GM21360 (cell line): Measurements from ENCODE around the gene PKNOX2.

Source experiments
- ATAC-seq: cut with Tn5 transposase; IDR thresholded peaks from one replicate; pipeline ENCODE4 v1.9.1; 2021; ENCODE audit warnings: mild to moderate bottlenecking, moderate library complexity; ENCODE audit not compliant: unreplicated experiment

The PKNOX2 gene

DNA sequence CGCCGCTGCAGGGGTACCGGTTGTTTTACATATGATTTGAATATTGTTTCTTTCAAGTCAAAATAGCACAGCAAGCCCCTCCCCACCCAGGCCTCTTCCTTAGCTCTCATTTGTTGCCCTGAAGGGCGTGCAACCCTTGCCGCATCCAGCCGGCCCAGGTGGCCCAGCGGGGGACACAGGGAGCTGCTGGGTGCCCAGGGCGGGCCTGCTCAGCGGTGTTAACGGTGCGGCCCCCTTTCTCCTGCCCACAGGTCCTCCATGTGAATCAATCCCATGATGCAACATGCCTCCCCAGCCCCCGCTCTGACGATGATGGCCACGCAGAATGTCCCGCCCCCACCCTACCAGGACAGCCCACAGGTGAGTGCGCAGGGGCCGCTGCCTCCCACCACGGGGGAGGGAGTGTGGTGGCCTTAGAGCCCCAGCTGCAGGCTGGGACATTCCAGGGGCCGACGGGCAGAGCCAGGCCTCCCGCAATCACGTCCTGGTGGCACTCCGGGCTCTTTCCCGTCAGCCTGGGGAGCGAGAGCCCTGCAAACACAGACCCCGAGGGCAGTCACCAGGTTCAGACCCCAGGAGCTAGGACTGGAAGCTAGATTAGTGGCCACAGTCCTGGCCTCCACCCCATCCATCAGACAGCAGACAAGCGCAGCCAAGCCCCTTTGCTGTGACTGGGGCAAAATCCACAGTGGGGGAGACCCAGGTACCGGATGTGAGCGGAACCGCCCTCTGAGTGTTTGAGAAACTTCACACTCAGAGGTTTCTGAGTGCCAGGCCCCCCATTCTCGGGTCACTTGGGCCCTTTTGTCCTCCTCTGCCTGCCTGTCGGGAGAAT lies 186.7 kb downstream of the PKNOX2 start:
- ATAC-seq: no peak

DNA sequence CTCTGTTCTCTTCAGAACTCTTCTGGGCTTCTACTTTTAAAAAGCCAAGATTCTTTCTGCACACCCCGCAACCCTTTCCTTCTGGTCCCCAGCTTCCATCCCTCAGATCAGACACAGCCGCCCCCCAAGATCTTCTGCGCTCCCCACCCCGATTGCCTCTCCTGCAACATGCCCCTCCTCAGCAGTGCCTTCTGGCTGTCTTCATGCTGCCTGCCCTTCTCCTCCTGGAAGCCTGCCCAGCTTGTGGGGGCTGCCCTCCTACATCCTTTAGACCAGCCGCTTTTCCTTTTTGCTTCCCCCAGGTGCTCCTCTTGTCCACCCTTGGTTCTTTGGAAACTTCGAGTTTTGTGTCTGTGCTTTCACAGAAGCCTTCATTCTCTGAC lies 187.3 kb downstream of the PKNOX2 start:
- ATAC-seq: no peak

DNA sequence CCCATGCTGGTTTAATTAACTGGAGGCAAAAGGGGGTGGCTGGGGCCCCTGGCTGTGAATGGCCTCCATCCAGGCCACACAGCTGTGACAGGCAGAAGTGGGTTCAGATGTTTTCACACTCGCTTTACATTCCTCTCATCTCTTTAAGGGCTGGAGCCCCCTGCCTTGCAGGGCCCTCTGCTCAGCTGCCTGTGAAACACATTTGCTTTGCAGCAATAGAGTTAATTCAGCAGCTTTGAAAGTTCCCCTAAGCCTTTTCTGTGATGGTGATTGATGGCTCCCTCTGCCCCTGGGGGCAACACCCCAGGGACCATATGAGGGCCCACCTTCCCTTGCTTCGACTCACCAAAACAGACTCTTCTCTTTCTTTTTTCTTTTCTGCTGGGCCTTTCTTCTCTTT lies 192.2 kb downstream of the PKNOX2 start:
- ATAC-seq: no peak

DNA sequence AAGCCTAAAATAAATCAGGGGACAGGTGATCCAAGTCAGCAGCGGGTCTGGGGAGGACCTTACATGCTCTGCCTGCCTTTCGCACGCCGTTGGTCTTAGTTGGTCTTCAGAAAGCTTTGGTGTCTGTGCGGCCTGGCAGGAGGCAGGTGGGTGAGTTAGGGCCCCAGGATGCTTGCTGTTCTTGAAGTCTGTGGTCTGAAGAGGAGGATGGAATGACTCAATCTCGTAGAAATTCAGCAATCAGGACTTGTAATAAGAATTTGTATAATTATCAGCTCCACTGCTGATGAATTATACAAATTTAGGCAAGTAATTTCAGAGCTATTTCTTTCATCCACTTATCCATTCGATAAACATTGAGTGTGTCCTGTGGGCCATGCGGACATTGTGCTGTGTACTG lies 193.0 kb downstream of the PKNOX2 start:
- no peak for ATAC-seq

DNA sequence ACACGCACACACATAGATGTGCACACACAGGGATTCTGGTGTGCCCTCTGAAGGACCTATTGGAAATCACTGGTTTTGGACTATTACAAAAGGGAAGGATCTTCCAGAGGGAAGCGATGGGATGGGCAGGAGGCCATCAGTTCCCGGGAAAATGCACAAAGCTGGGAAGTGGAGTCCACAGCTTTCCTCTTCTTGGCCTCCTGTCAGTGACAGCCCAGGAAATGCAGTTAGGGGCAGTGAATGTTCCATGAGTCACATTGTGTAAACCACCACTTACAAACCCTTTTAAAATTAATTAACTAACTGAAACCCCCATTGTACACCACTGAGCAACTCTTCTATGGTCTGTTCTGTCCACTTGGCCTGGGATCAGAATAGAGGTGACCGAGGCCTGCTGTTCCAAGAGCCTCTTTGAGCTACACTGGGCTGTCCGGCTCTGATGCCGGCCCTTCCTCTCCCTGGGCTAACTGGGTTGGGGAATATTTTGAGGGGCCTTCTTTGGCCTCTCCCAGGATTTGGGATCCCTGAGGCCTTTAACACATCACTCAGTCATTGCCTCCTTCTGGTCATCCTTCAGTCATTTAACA lies 193.8 kb downstream of the PKNOX2 start:
- no peak for ATAC-seq

DNA sequence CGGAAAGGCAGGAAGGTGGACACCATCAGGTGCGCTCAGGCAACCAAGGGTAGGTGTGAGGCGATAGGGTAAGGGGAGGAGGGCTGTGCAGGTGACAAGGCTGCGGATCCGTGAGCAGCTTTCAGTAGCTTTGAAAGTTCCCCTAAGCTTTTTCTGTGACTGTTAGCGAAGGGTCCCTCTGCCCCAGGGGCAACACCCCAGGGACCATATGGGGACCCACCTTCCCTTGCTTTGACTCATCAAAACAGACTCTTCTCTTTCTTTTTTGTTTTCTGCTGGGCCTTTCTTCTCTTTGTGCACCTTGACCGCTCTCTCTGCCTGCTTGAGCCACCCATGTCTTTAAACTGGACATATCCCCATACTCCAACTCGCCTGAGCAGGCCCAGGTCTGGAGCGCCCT lies 194.6 kb downstream of the PKNOX2 start:
- ATAC-seq: no peak

DNA sequence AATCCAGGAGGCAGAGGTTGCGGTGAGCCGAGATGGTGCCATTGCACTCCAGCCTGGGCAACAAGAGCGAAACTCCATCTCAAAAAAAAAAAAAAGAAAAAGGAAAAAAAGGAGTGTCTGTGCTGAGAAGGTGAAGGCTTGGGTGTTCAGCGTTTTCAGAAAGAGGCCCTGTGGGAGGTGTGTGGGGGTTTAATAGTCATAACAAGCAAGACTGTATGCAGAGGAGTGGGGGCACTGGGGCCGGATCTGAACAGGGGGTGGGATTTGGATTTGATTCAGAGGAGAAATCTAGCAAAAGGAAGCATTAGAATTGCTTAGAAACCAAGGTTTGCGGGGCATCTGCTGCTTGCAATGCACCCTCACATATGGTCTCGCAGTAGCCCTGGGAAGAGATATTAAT lies 195.5 kb downstream of the PKNOX2 start:
- ATAC-seq: no peak

DNA sequence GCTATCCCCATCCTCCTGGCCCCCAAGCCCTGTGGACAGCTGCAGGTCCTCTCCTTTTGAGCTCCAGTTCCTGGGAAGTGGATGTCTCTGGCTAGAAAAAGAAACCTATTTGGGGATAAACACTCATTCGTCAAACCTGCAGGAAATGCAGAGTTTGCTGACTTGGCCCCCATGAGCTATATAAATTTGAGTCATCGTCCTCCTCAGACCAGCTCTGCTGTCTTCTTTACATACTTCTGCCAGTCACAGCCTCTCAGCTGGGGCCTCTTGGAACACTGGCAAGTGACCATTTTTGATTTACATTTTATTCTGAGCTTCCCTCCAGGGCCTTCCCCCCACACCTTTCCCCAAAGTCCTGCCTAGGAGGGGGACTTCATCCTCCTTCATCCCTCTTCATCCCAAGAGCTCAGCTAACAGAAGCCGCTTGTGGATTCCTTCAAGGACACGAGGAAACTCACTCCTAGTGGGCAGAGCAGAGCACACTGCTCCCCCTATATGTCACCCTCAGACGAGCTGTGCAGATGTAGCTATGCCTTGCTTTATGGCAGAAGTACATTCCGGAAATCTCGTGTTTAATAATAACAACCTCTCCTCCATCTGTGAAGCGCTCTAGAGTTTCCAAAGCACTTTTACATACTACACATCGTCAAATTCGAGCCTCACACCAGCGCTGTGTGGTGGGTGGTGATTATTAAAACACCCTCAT lies 199.7 kb downstream of the PKNOX2 start:
- no peak for ATAC-seq

DNA sequence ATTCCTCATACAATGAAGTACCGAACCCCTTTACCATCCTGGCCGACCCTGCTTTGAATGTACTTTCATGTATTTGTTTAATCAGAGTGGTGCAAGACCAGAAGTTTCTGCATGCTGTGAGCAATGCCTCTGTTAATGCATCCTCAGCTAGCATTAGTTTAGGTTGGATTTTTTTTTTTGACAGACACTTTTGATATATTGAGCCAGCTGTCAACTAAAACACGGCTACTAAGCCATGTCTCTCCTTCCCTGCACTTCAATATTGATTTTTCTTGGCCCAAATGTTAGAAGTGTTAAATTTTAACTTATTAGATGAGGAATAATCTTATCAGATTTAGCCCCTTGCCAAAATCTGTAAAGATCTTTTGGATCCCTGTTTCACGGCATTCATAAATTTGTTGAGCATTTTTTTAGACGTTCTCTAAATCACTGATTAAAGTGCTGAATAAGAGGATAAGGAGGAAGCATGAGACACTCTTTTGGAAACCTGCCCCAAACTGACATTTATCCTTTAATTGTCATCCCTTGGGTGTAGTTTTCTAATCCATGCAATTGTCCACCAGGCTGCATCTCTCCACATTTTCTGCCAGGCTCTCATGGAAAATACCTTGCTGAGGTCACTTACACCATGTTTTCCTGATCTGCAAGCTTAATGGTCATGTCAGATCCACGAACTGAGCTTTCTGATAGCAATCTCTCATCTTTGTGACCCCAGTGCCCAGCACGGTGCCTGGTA lies 200.8 kb downstream of the PKNOX2 start:
- ATAC-seq: no peak

DNA sequence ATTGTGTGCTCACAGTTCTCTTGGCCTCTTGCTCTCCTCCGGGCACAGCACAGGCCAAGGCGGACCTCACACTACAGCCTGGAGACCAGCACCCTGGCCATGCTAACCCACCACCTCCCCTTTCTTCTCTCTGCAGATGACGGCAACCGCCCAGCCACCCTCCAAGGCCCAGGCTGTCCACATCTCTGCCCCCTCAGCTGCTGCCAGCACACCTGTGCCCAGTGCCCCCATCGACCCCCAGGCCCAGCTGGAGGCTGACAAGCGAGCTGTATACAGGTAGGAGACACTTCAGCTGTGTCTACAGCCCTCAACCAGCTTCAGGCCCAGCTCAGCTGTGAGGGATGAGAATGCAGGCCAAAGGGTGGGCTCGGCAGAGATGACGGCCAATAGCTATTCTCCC lies 203.2 kb downstream of the PKNOX2 start:
- ATAC-seq: no peak

DNA sequence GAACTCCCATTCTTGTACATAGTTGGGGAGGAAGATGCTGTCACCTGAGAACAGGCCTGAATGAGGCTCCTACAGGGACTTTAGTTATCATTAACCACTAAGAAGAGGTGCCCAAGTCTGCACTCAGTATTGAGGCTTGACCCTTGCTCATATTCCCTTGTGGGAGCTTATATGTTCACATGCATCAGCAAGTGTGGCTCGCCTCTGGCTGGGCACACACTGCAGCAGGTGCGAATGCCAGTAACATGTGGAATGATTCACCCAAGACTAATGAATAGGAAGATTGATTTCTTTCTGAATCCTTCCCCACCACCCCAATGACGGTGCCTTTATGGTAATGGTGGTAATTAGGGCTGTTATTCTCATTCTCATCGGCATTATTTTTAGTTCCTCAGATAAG lies 204.2 kb downstream of the PKNOX2 start:
- ATAC-seq: no peak

DNA sequence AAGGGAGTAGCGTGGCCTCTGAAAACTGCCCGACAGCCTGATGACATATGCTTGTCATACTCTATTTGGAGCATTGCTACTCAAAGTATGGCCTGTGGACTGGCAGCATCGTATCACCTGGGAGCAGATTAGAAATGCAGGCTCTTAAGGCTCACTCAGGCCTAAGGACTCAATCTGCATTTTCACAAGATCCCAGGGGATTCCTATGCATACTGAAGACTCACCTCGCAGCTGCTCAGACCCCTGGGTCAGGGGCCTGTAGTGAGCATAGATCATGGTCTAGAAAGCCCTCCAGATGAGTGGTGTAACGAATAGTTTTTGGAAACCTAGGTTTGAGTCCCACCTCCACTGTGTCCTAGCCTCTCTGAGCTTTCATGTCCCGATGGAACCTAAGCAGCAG lies 205.3 kb downstream of the PKNOX2 start:
- no peak for ATAC-seq

DNA sequence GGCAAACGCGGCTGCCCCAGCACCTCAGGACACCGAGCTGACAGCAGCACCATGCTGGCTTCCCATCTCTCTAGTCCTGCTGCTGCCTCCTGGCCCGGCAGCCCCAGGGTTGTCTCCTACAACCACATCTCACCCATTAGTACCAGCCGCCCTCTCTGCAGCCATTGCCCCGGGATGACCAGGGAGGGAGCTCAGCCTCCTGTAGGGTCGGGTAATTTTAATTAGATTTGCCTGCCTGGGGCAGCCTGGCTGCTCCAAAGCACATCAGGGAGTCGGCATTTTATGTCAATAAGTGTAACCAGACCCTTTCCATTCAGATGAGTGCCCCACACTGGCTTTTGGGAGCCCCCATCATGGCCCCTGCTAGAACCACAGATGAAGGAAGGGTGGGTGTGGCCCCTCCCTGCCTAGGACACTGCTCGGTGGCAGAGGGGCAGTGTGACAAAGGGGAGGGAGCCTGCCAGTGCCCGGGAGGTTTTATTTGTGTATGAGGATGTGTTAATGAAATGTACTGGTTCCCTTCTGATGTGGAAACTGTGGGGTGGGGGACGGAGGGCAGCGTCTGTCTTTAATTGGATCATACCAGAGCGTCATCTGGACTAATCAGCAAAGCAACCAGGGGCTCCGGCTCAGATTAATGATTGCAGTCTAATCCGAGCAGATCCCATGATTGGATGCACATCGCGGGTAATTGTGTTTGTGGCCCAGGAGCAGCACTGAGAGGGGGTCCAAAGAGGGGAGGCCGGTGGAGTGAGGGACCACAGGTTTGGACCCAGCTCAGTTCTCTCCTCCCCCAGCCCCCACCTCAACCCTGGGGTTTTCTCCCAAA lies 206.2 kb downstream of the PKNOX2 start:
- ATAC-seq: no peak

DNA sequence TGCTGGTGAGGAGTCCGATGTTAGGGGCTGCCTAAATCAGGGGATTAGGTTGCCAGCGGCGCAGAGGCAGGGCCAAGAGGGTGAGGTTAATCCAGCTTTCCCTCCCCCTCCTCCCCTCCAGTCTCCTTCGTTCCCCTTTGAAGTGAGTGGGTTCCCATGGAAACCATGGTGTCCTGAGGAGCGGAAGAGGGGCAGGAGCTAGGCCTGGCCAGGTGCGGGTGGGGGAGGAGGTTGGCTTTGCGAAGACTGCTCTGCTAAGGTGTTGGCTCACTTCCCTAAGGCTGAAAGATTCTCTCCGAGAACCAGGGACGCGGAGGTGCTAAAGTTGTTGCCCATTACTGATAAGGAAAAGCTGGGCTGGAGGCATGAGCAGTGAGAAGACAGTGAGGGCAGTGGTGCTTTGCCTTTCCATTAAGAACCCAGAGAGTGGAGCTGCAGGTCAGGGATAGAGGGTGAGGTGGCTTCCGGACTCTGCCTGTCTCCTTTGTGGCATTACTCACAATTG lies 206.9 kb downstream of the PKNOX2 start:
- no peak for ATAC-seq

DNA sequence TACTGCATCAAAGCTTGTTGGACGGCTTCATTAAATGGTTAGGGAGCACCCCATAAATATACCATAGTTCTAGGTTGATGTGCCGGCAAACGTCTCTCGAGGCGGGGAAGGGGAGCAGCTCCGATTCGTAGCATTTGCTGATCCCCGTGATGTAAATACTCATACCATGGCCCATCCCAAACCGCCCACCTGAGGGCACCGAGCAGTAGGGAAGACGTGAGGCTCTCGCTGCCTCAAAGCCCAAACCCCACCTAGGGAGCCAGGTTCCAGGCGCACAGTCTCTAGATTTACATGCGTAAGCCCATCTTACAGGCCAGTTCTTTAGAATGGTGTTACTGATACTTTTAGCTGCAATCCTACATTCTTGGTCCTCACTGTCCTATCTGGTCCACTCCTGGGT lies 207.5 kb downstream of the PKNOX2 start:
- no peak for ATAC-seq

DNA sequence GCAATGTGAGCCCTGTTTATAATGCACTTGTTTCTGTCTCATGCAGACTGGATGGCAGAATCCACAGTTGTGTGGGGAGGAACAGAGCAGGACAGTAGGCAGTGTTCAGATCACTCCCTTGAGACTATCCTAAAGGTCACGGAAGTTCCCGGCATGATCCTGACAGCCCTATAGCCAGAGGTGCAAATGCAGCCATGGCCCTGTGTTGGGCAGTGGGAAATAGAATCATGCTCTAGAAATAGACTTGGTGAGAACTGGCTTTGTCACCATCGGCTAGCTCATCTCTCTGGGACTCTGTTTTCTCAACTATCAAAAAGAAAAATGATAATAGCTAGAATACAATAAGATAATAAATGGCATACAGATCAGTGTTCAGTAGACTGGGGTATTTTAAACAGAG lies 208.4 kb downstream of the PKNOX2 start:
- no peak for ATAC-seq

DNA sequence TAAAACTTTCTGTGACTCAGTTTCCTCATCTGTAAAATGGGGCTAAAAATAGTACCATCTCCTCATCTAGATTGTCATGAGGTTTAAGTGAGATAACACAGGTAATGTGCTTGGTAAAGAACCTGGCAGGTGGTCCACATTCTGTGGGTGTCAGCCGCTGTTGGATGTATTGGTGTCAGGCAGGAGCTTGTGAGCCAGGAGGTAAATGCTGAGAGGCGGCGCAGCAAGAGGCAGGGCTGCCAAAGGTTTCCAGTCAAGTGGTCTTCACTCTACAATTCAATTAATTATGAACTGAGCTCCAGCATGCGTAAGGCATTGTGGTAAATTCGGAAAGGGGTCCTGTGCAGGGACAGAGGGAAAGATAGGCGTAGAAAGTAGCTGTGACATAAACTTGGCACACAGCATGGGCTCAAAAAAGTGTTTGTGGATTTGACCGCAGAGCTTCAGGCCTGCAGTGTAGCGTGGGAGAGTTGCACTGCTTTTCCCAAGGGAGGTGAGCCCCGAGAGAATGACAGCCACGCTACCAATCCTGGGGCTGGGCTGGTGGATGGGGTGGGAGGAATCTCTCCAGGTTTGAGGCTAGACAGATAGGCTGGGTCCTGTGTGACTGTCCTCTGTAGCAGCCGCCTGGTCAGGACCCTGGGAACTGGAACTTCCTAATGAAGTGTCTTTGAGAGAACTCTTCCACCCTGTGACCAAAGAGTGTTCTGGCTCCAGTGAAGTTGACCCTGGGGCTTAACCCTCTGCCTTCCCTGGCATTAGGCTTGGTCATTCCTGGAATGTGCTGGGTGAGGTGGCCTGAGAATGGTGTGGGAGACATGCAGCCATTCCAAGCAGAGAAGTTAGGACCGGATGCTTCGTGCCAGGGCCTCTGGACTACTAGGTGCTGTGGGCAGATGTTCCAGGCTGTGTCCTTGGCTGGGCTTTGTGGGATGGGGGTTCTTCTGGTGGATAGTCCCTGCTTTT lies 209.2 kb downstream of the PKNOX2 start:
- ATAC-seq: no peak

DNA sequence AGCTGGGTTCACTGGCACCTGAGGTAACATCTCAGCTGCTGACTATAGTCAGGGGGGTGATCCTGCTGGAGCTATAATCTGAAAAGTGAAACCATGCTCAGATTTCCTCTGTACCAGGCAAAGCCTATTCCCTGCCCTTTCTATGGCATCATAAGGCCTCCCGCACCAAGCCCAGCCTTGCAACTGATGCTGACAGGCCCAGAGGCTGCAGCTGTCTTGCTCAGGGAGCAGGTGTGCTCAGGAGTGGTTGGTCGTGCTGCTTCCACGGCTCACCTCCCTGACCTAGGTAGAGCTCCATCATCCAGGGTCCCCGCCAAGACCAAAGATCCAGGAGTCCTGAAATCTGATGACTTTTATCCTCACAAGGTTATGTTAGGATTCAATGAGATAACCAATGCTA lies 209.8 kb downstream of the PKNOX2 start:
- ATAC-seq: no peak

DNA sequence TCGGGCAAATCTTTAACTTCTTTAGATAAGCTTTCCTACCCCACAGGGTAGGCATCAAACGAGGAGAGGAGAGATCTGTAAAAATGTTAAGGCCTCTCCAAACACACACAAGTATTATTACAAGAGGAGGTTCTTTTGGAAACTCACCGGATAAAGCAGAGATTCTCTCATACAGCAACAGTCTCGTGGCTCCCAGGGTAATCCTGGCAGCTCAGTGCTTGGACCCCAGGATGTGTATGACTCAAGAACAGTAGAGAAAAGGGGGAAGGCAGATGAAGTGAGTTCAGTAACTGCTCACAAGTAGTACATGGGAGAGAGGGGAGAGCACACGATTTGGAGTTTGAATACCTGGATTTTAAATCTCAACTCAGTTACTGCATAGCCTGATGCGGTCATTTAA lies 210.6 kb downstream of the PKNOX2 start:
- ATAC-seq: no peak
